ENCODE measurements around the gene TUT1. TPM values are rescaled to one million over a fixed set of nuclear protein-coding genes. Genes with fewer than 3 reads are reported as not detected.
"Not testable (repeated sequence)": the region's sequence is repeated elsewhere in the genome, so short reads cannot be mapped to it uniquely, and the experiment has no call there.

TUT1 gene
- polyA plus RNA-seq, 1 donor from 2014 or later: 19.2 TPM

- Mint-ChIP-seq H3K4me1 (peaks cover 31 to 43% (median 37%) of the 10 kb centered on the region in 3 donors), H3K27ac (peak overlapping the region; percentile 92 to 94 (median 94)), H3K36me3 (peaks cover 11% of the 10 kb centered on the region), H3K27me3 (peaks cover 2% of the 10 kb centered on the region), H3K9me3 (peaks cover 0 to 3% (median 0%) of the 10 kb centered on the region in 3 donors), H3K4me3 (peak overlapping the region; percentile 89 to 99 (median 96))
These were observed 9.2 kb upstream of the TUT1 start for GRCh38 chr11:62600367-62601121.

DNA sequence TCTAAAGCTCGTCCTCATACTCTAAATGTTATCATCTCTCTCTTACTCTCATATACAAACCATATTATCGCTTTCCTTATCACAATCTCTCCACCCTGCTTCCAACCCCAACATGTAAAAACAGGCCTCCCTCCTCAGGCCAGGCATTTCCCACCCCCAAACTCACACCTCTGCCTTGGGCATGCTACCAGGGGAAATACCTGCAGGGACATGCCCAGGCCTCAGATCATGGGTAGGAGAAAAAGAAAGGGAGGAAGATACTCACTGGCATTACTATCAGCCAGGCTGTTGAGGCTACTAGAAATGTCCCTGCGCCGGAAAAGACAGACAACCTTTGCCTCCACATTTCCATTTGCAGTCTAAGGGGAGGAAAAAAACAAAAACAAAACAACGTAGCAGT lies 8.6 kb upstream of the TUT1 start:
- peak overlapping the region; percentile 89 to 99 (median 96) for H3K4me3 Mint-ChIP-seq
- H3K9me3 Mint-ChIP-seq: peaks cover 0 to 3% (median 0%) of the 10 kb centered on the region in 3 donors
- peaks cover 2% of the 10 kb centered on the region for H3K27me3 Mint-ChIP-seq
- peak overlapping the region; percentile 92 to 94 (median 94) for H3K27ac Mint-ChIP-seq
- peaks cover 31 to 45% (median 37%) of the 10 kb centered on the region in 3 donors for H3K4me1 Mint-ChIP-seq
- peaks cover 11% of the 10 kb centered on the region for H3K36me3 Mint-ChIP-seq

DNA sequence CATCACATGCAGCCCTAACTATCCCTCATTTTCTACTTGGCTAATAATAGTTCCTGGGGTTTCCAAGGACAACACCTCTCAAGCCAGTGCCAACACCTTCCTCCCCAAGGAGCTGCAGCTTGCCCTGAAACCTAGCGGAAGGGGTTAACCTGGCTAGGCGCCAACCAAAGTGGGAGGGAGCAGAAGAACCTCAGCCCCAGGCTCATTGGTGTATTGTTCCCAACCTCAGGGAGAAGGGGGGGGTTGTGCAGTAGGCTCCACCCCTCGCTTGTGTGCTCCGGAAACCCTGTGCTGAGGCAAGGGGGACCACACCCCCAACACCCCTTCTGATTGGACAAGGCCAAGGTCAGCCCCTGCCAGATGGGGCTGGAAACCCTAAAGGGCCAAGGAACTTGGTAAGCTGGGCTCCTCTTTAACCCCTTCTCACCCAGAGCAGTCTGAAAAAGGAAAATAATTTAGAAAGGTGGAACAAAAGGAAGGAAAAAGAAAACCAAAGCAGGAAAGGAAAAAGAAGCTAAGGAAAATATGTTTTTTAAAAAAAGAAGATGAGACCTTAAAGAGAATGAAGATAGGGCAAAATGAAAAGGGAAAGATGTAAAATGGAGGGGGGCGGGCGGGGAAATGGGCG lies 7.9 kb upstream of the TUT1 start:
- peaks cover 31 to 47% (median 37%) of the 10 kb centered on the region in 3 donors for H3K4me1 Mint-ChIP-seq
- H3K36me3 Mint-ChIP-seq: peaks cover 11% of the 10 kb centered on the region
- H3K9me3 Mint-ChIP-seq: peaks cover 0 to 3% (median 0%) of the 10 kb centered on the region in 3 donors
- H3K27ac Mint-ChIP-seq: peak overlapping the region; percentile 92 to 98 (median 94)
- peak overlapping the region; percentile 89 to 99 (median 96) for H3K4me3 Mint-ChIP-seq
- peaks cover 2% of the 10 kb centered on the region for H3K27me3 Mint-ChIP-seq

- Mint-ChIP-seq H3K4me1 (peaks cover 31 to 47% (median 40%) of the 10 kb centered on the region in 3 donors), H3K9me3 (peaks cover 0 to 3% (median 0%) of the 10 kb centered on the region in 3 donors), H3K4me3 (peak overlapping the region in 1 of 4 donors; percentile 87), H3K27me3 (peaks cover 2% of the 10 kb centered on the region), H3K27ac (peak overlapping the region in 1 of 3 donors; percentile 17), H3K36me3 (peaks cover 9% of the 10 kb centered on the region)
These were observed 3.8 kb upstream of the TUT1 start for GRCh38 chr11:62595124-62595523.

DNA sequence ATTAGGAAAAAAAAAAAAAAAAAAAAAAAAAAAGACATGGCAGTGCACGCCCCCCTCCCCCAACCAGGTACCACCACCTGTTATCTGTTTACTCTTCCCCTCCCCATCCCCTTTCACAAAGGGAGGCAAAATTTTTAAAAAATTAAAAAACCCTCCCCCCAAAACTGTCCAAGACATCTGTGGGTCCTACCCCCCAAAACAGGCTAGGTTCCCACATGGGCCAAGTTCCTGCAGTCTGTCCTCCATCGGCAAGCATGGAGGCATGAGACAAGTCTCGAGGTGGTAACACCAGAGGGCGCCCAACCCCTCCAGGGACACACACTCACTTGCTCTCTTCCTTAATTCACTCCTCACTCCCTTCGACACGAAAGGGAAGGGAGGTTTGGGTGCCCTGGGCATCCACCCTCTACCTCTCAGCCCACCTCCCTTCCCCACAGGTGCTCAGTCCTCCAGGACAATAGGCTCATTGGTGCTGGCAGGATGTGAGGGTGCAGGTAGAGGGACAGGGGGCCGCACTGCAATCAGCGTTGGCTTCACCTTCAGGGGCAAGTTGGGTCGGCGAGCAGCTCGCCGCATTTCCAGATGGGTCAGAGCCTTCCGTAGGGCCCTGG lies 2.2 kb upstream of the TUT1 start:
- peaks cover 15 to 38% (median 26%) of the 10 kb centered on the region in 3 donors for H3K4me1 Mint-ChIP-seq
- H3K27ac Mint-ChIP-seq: peak overlapping the region; percentile 62 to 92 (median 78)
- no peaks in the 10 kb centered on the region for H3K27me3 Mint-ChIP-seq
- H3K36me3 Mint-ChIP-seq: peaks cover 6% of the 10 kb centered on the region
- H3K4me3 Mint-ChIP-seq: peak overlapping the region; percentile 70 to 87 (median 87)
- H3K9me3 Mint-ChIP-seq: no peaks in the 10 kb centered on the region

DNA sequence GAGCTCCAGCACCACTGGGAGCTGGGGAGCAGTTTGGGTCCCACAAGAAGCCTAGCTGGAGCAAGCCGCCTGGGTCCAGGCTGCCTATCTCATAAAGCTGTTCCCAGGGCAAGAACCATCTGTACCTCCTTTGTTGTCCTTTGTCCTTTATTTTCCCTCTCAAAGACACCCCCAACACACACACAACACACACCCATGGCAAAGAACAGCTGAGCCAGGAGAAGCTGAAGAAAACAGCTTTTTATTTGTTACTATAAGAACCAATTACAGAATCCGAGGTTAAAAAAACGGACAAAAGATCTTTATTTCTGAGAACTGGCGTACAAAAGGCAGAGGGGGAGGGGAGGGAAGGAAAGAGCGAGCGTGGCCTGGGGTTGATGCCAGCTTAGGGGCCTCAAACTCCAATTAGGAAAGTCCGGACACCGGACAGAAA lies 1.7 kb upstream of the TUT1 start:
- Mint-ChIP-seq H3K27me3 (no peaks in the 10 kb centered on the region), H3K27ac (peak overlapping the region in 2 of 3 donors; percentile 78 to 81), H3K4me1 (peaks cover 11 to 33% (median 20%) of the 10 kb centered on the region in 3 donors), H3K4me3 (peak overlapping the region in 3 of 4 donors; percentile 57 to 87 (median 66)), H3K36me3 (peaks cover 2% of the 10 kb centered on the region), H3K9me3 (no peaks in the 10 kb centered on the region)

- H3K27ac Mint-ChIP-seq: peak overlapping the region; percentile 78 to 99 (median 96)
- H3K36me3 Mint-ChIP-seq: peaks cover 2% of the 10 kb centered on the region
These were observed 958 bp upstream of the TUT1 start for GRCh38 chr11:62592146-62592815.

GRCh38 chr11:62588966-62589637 lies 2.2 kb downstream of the TUT1 start:
- no peaks in the 10 kb centered on the region for H3K9me3 Mint-ChIP-seq
- H3K4me1 Mint-ChIP-seq: peaks cover 11 to 23% (median 19%) of the 10 kb centered on the region in 3 donors
- H3K27ac Mint-ChIP-seq: no peak overlapping the region
- peaks cover 2% of the 10 kb centered on the region for H3K36me3 Mint-ChIP-seq
- peak overlapping the region in 2 of 4 donors; percentile 22 to 47 for H3K4me3 Mint-ChIP-seq
- no peaks in the 10 kb centered on the region for H3K27me3 Mint-ChIP-seq

More at GRCh38 chr11:62592146-62592815, 958 bp upstream of the TUT1 start:
- Mint-ChIP-seq H3K4me1 (peaks cover 11 to 27% (median 19%) of the 10 kb centered on the region in 3 donors), H3K27me3 (no peaks in the 10 kb centered on the region), H3K9me3 (no peaks in the 10 kb centered on the region), H3K4me3 (peak overlapping the region; percentile 84 to 98 (median 97))

GRCh38 chr11:62585356-62585755 lies 6.0 kb downstream of the TUT1 start:
- H3K27ac Mint-ChIP-seq, H3K27me3 Mint-ChIP-seq, H3K9me3 Mint-ChIP-seq, H3K36me3 Mint-ChIP-seq, H3K4me3 Mint-ChIP-seq: not testable (repeated sequence)
- H3K4me1 Mint-ChIP-seq: peaks cover 0 to 10% (median 0%) of the 10 kb centered on the region in 3 donors

- not testable (repeated sequence) for H3K27me3 Mint-ChIP-seq, H3K36me3 Mint-ChIP-seq, H3K9me3 Mint-ChIP-seq, H3K4me1 Mint-ChIP-seq
- H3K27ac Mint-ChIP-seq: peak overlapping the region in 1 of 3 donors; percentile 43
- H3K4me3 Mint-ChIP-seq: peak overlapping the region in 1 of 4 donors; percentile 32
These were observed 9.6 kb downstream of the TUT1 start for GRCh38 chr11:62581735-62582134.

DNA sequence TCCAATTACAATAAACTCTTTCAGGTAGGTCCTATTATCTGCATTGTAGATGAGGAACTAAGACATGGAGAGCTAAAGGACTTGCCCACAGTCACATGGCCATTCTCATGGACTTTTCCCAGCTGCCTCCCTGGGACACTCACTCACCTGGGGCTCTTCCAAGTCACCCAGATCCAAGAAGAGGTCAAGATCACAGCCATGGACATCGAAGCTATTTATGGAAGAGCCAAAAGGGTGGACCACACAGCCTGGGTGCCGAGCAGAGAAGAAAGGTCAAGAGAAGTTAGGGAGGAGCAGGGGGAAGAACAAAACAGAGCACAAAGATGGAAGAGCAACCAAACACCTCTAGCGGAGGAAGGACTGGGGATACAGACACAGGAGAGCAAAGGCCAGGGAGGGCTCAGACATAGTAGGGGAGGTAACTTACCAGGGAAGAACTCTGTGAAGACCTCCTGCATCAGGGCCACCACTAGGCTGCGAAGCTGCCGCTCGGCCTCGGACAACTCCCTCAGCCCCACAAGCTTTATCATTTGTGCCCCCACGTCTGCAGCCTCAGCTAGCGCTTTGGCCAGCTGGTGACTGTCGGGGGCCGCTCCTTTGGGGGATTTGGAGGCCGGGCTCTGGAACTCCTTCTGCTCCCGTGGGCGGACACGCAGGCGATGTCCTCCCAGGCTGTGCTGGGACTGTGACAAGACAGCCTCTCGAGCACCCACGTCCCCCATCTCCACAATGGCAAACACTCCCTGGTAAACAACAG lies 10.2 kb downstream of the TUT1 start:
- Mint-ChIP-seq H3K36me3 (no peaks in the 10 kb centered on the region), H3K27ac (peak overlapping the region in 2 of 3 donors; percentile 43 to 85), H3K27me3 (no peaks in the 10 kb centered on the region), H3K9me3 (no peaks in the 10 kb centered on the region), H3K4me1 (peaks cover 0 to 3% (median 2%) of the 10 kb centered on the region in 3 donors), H3K4me3 (peak overlapping the region in 1 of 4 donors; percentile 32)

DNA sequence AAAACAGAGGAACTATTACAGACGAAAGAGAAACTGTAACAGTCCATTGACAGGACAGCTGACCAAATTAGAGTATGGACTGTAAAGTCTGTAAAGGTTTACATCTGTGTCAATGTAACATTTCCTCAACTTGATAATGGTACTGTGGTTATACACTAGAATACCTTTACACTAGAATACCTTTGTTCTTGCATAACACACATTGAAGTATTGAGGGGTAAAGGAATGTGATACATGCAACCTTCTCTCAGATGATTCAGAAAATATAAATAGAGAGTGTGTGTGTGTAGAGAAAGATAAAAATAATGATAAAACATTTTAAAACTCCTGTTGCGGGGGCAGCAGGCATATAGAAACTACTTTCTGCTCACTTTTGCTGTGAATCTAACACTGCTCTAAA lies 12.1 kb downstream of the TUT1 start:
- no peaks in the 10 kb centered on the region for H3K9me3 Mint-ChIP-seq
- H3K4me1 Mint-ChIP-seq: peaks cover 5 to 9% (median 9%) of the 10 kb centered on the region in 3 donors
- H3K36me3 Mint-ChIP-seq: no peaks in the 10 kb centered on the region
- H3K27me3 Mint-ChIP-seq: no peaks in the 10 kb centered on the region
- H3K27ac Mint-ChIP-seq: no peak overlapping the region
- no peak overlapping the region for H3K4me3 Mint-ChIP-seq

DNA sequence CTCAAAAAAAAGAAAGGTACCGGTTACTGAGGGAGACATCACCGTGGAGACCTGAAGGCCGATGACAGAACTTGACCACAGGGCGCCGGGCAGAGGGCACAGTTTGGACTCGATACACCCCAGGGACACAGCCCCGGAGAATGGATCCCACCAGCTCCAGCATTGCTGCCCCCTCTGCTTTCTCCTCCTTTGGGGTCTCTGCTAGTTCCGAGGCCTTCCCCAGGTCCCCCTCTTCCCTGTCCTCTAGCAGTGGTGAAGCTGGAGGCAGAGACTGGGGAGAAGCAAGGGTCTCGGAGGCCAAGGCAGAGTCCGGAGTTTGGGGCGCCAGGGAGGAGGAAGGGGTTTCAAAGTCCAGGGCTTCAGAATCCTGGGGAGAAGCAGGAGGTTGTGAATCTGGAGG lies 12.8 kb downstream of the TUT1 start:
- Mint-ChIP-seq H3K36me3 (no peaks in the 10 kb centered on the region), H3K4me3 (no peak overlapping the region), H3K27ac (no peak overlapping the region), H3K4me1 (peaks cover 9 to 12% (median 9%) of the 10 kb centered on the region in 3 donors), H3K27me3 (no peaks in the 10 kb centered on the region), H3K9me3 (no peaks in the 10 kb centered on the region)

All from IgD-negative memory B cell (primary cell).